Measurements from ENCODE around the gene RFX2. TPM values are rescaled to one million over a fixed set of nuclear protein-coding genes. Genes with fewer than 3 reads are reported as not detected.
"Not testable (repeated sequence)": the region's sequence is repeated elsewhere in the genome, so short reads cannot be mapped to it uniquely, and the experiment has no call there.

The RFX2 gene
- total RNA-seq, 2 experiments from 2014 or later: 5.4 to 5.5 TPM

GRCh38 chr19:5988517-5989387, 121.5 kb downstream of the RFX2 start:
- ChIA-PET POLR2A (interaction anchor here (0.6 to 0.7 kb wide), 2 partner anchors 120 to 404 kb away, joined by 3 to 5 read pairs; partner anchors contain the start of gene GTF2F1), CTCF (interaction anchor here (0.6 to 2.7 kb wide), 6 partner anchors 13 to 146 kb away, joined by 3 to 21 read pairs (median 4); no protein-coding TSS in a partner anchor)

DNA sequence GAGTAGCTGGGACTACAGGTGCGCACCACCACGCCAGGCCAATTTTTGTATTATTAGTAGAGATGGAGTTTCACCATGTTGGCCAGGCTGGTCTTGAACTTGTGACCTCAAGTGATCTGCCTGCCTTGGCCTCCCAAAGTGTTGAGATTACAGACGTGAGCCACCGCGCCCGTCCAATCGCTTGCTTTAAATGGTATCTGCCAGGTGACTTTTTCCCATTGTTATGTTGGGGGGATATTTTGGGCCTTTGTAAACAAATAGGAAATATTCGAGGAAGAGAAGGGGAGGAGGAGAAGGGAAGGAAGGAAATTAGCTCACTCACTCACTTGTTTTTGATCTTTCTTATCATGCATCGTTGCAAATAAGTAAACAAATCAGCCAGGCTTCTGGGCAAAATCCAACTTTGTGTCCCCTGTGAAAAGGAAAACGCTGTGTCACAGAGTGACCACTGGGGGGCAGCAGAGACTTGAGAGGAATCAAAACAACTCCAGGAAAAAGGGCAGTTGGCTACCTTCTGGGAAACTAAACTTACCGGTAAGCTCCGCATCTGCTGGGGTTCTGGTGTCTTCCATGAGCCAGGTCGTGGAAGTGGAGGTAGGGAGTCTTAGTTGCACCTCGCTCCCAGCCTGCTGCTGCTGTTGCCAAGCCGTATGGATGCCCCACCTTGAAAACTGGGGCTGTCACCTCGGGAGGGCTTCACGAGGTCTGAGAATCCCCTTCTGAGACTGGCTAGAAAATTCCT, 123.1 kb downstream of the RFX2 start:
- POLR2A ChIA-PET: no interaction called here

GRCh38 chr19:5985837-5986236, 124.5 kb downstream of the RFX2 start:
- POLR2A ChIA-PET: not testable (repeated sequence)
- CTCF ChIA-PET: interaction anchor here (1.2 to 2.3 kb wide), 4 partner anchors 18 to 318 kb away, joined by 3 to 8 read pairs (median 4); no protein-coding TSS in a partner anchor

More for the DNA sequence above, 123.1 kb downstream of the RFX2 start:
- CTCF ChIA-PET: interaction anchor here (0.6 to 2.7 kb wide), 16 partner anchors 9 to 317 kb away, joined by 3 to 21 read pairs (median 3); no protein-coding TSS in a partner anchor

DNA sequence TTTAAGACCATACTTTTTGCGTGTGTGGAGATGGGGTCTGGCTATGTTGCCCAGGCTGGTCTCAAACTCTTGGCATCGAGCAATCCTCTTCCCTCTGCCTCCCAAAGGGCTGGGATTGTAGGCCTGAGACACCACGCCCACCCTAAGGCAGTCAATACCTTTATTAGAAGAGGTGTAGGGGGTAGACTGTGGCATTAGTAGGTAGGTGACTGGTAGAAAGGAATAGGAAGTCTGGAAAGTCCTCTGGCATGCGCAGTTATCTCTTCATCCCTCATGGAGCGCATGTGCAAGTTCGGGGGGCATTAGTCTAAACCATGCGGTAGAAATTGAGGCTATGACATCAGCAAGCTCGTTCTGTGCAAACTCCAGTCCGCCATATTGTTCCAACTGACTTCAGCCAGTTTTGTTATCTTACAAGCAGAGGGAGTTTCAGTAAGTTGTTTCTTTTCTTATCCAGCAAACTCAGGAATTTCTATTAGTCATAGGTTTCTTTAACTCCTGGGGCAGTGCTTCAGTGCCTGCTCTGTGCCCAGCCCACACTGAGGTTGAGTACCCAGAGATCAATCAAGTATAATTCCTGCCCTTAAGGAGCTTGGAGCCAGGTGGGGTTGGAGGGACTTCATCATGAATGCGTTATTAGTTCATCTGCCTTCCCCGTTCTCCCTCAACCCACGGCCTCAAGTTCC, 125.1 kb downstream of the RFX2 start:
- ChIA-PET CTCF (interaction anchor here (0.9 to 2.3 kb wide), 4 partner anchors 17 to 182 kb away, joined by 3 to 8 read pairs (median 5); no protein-coding TSS in a partner anchor), POLR2A (no interaction called here)

DNA sequence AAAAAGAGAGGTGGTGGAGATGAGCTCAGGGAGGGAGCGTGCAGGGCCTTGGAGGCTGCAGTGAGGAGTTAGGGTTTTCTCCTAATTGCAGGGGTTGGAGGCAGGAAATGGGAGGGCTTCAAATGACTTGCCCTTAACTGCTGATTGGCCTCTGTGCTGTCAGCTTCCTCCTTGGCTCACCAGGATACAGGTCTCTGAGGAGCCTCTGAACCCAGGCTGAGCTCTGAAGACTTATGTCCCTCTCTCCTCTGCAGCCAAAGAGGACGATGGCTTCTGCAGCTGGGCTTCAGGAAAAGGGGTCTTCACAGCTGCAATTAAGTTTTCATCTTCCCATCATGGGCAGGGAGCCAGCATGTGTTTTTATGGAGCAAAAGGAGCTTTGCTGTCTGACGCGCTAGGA, 125.7 kb downstream of the RFX2 start:
- POLR2A ChIA-PET: no interaction called here
- CTCF ChIA-PET: interaction anchor here (0.8 to 2.3 kb wide), 5 partner anchors 9 to 181 kb away, joined by 3 to 8 read pairs (median 4); no protein-coding TSS in a partner anchor

DNA sequence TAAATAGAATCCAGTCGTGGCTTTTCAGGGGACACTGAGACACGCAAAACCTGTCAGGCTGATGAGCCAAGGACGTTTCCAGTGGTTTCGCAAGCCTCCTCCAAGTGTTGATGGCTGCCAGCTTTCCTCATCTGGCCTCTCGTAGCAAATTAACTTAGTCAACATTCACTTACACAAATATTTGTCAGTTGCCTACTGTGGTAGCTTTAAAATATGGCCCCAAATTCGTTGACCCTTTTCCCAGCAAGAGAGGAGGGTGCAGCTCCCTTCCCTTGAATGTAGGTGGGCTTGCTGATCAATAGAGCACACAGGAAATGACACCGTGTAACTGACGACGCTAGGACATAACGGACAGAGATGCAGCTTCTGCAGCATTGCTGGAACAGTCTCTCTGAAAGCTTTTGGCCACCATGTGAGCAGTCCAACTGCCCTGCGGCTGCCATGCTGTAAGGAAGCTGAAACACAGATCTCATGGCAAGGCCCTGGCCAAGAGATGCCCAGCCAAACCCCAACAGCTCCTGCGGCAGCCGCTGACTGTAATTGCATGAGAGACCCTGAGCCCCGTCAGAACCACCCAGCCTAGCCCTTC, 126.8 kb downstream of the RFX2 start:
- POLR2A ChIA-PET: no interaction called here
- CTCF ChIA-PET: interaction anchor here (1.0 to 2.0 kb wide), 4 partner anchors 16 to 180 kb away, joined by 3 to 10 read pairs (median 3); no protein-coding TSS in a partner anchor

GRCh38 chr19:5978606-5979552, 131.4 kb downstream of the RFX2 start:
- ChIA-PET CTCF (interaction anchor here (0.9 to 3.8 kb wide), 5 partner anchors 9 to 175 kb away, joined by 3 to 12 read pairs (median 6); no protein-coding TSS in a partner anchor), POLR2A (interaction anchor here (0.7 to 1.2 kb wide), 7 partner anchors 11 to 1051 kb away, joined by 3 to 12 read pairs (median 3); no protein-coding TSS in a partner anchor)

DNA sequence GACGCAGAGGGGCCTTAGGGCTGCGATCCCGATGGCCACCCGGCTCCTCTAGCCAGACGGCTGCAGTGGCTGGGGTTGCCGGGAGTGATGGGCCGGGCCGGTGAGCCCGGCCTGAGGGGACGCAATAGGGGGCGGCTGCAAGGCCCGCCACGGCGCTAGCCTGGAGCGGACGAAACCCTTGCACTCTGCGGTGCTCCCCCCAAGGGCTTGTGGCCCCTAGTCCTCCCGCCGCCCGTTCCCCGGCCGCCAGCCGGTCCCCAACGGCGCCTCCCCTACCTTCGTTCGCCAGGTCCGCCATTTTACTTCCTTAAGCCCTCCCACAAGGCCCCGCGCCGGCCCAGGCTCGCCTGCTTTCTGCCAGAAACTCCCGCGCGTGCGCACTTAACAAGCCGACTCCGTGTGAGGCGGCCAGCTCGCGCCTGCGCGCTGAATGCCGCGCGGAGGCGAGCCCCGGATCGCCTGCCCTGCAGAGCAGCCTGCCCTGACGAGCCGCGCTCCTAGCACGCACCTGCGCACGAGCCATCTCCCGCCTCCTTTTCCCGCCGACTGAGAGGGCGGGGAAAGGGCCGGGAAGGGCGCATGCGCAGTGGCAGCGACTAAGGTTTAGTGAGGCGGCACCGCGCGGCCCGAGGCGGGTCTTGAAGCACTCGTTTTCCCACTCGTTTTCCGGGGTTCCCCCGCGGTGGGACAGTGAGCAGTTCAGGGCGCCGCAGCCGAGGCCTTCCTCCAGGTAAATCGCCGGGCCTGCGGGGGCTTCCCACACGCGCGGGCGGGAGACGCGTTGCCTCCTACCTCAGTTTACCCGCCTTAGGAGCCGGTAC, 132.3 kb downstream of the RFX2 start, which contains the start of gene RANBP3:
RANBP3 (minus strand) TSS at position 356 of the 821 bp plus-strand sequence; CDS start at position 298, 58 bp downstream.
- CTCF ChIA-PET: interaction anchor here (0.9 to 3.8 kb wide), 4 partner anchors 9 to 174 kb away, joined by 3 to 12 read pairs (median 5); no protein-coding TSS in a partner anchor
- POLR2A ChIA-PET: interaction anchor here (0.7 to 1.2 kb wide), 8 partner anchors 10 to 1050 kb away, joined by 3 to 12 read pairs (median 4); no protein-coding TSS in a partner anchor

- ChIA-PET POLR2A (interaction anchor here (0.7 to 1.1 kb wide), 4 partner anchors 9 to 254 kb away, joined by 3 to 12 read pairs (median 4); no protein-coding TSS in a partner anchor), CTCF (no interaction called here)
These were observed 133.0 kb downstream of the RFX2 start for GRCh38 chr19:5977222-5977784.

- POLR2A ChIA-PET: no interaction called here
- CTCF ChIA-PET: interaction anchor here (0.9 kb wide), 1 partner anchor 9 kb away, joined by 5 read pairs; no protein-coding TSS in a partner anchor
These were observed 133.5 kb downstream of the RFX2 start for GRCh38 chr19:5976768-5977167.

DNA sequence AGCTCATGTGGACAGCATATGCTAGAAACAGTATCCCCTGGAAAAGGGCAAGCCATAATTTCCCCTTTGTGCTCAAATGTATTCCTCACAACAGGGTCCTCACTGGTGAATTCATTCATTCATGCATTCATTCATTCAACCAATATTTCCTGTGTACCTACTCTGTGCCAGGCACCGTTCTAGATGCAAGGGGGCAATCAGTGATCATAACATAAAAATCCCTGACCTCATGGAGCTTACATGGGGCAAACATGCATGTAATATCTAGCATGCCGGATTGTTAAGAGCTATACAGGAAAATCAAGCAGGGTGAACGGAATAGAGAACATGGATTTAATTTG, 134.9 kb downstream of the RFX2 start:
- ChIA-PET CTCF (interaction anchor here (0.7 to 1.2 kb wide), 2 partner anchors 9 to 47 kb away, joined by 3 to 7 read pairs; no protein-coding TSS in a partner anchor), POLR2A (interaction anchor here (0.5 to 0.7 kb wide), 2 partner anchors 14 to 134 kb away, joined by 3 to 5 read pairs; no protein-coding TSS in a partner anchor)

GRCh38 chr19:5974721-5975387, 135.4 kb downstream of the RFX2 start:
- POLR2A ChIA-PET: interaction anchor here (0.5 kb wide), 1 partner anchor 134 kb away, joined by 3 read pairs; no protein-coding TSS in a partner anchor
- CTCF ChIA-PET: interaction anchor here (0.7 to 1.2 kb wide), 2 partner anchors 10 to 47 kb away, joined by 3 to 7 read pairs; no protein-coding TSS in a partner anchor

DNA sequence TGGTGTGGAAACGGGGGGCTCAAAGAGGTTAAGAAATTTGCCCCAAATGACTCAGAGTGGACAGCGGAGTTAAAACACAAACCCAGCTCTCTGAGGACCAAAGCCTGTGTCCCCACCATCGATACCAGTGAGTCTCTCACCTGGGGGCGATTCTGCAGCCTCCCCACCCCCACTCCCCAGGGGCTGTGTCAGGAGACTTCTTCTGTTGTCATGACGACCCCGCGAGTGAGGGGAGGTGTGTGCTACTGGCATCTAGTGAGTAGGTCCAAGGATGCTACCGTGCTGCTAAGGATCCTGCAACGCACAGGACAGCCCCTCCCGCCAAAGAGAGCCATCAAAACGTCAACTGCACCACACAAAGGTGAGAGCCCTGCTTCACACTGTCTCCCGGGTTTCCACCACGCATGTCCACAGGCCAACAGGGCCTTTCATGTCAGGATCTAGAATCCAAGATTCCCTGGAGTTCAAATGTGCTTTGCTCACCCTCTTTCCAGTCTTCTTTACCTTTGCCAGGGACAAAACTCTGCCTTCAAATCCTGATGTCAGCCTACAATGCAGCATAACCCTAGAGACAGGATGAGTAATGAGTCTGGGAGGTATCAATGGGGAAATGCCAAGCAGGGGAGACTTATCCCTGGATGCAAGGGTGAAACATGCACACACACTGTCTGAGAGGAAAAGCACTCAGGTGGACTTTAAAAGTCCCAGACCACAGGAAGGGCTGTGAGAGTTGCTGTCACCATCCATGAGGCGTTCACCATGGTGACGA, 136.2 kb downstream of the RFX2 start:
- ChIA-PET POLR2A (no interaction called here), CTCF (no interaction called here)

DNA sequence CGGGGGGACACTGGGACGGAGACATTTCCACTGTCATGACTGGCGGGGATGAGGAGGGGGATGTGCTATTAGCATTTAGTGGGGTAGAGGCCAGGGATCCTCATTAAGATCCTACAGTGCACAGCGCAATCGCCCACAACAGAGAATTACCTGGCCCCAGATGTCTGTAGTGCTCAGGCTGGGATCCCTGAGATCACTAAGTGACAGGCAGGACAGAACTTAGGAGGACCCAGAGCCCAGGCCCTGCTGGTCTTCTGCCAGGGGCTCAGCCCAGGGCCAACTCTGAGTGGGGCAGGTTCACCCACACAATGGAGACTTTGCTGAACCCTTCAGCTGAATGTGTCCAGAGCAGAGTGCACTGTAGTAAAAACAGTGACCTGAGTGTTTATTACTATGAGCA, 136.9 kb downstream of the RFX2 start:
- ChIA-PET POLR2A (no interaction called here), CTCF (no interaction called here)

GRCh38 chr19:5972355-5972731, 138.0 kb downstream of the RFX2 start:
- POLR2A ChIA-PET: no interaction called here
- CTCF ChIA-PET: interaction anchor here (1.0 to 1.1 kb wide), 2 partner anchors 19 to 50 kb away, joined by 3 to 4 read pairs; no protein-coding TSS in a partner anchor

Data from activated CD8-positive, alpha-beta memory T cell treated with anti-CD3 and anti-CD28 coated beads for 36 hours (primary cell).